Measurements from ENCODE around the gene ATF7IP2. TPM values are rescaled to one million over a fixed set of nuclear protein-coding genes. Genes with fewer than 3 reads are reported as not detected.
"Not testable (repeated sequence)": the region's sequence is repeated elsewhere in the genome, so short reads cannot be mapped to it uniquely, and the experiment has no call there.

The ATF7IP2 gene
- total RNA-seq, 2 experiments from 2014 or later, result 25.8 to 27.0 TPM

DNA sequence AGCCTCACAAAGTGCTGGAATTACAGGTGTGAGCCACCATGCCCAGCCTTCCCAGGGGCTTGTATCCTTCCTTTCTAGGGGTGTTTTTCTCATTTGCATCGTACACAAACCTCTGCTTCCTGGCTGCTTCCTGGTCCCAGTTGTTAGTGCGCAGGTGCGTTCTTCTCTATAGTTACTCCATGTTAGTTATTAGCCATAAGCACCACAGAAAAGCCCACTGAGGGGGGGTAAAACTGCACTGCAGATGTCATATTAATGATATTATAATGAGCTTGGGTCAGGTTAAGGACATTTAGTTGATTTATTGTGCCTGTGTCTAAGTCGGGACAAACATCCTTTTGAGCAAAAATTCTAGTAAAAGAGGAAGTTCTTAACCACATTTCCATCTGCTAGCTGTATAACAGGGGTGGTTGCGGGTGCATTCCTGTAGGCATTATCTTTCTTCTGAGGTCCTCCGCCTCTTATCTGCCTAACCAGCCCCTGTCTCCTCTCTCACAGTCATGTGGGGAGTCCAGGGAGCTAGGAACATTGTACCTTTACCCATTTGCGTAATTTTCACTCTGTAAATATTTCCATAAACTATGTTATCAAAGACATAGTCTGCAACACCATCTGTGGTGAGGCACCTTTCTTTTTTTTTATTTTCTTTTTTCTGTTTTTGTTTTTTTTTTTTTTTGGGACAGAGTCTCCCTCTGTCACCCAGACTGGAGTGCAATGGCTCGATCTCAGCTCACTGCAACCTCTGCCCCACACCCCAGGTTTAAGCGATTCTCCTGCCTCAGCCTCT, 23.6 kb upstream of the ATF7IP2 start:
- ChIA-PET POLR2A (no interaction called here), CTCF (interaction anchor here (0.8 to 2.0 kb wide), 5 partner anchors 27 to 148 kb away, joined by 3 to 7 read pairs (median 3); no protein-coding TSS in a partner anchor)
- H3K4me1 Mint-ChIP-seq (ENCODE audit: low read depth), result peaks cover 11% of the 10 kb centered on the region
- intact Hi-C loops (cut with micrococcal nuclease), result no loop called here
- no peak for TF ChIP-seq CTCF (IDR thresholded peaks at IDR 0.05)
- H3K9me3 Mint-ChIP-seq, result peaks cover 2% of the 10 kb centered on the region
- peak; percentile 55 for ATAC-seq
- peaks cover 2% of the 10 kb centered on the region for H3K36me3 Mint-ChIP-seq (ENCODE audit: low read depth)
- no peak overlapping the region for H3K4me3 Mint-ChIP-seq
- peak; percentile 33 for DNase-seq
- H3K27ac Mint-ChIP-seq, result peak overlapping the region; percentile 53
- H3K27me3 Mint-ChIP-seq, result no peaks in the 10 kb centered on the region

DNA sequence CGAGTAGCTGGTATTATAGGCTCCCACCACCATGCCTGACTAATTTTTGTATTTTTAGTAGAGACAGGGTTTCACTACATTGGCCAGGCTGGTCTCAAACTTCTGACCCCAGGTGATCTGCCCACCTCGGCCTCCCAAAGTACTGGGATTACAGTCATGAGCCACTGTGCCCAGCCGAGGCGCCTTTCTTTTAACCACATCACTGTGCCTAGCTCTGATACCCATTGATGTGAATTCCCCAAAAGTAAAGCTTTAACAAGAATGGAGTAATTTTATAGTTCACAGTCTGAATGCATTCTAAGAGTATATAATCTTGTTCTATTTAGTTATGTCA, 23.0 kb upstream of the ATF7IP2 start:
- ATAC-seq; POLR2A ChIA-PET; H3K27me3 Mint-ChIP-seq; H3K27ac Mint-ChIP-seq; H3K36me3 Mint-ChIP-seq (ENCODE audit: low read depth); H3K4me3 Mint-ChIP-seq; DNase-seq; H3K9me3 Mint-ChIP-seq; intact Hi-C loops (cut with micrococcal nuclease): not testable (repeated sequence)
- H3K4me1 Mint-ChIP-seq (ENCODE audit: low read depth), result peaks cover 11% of the 10 kb centered on the region
- CTCF ChIA-PET, result interaction anchor here (0.8 to 2.0 kb wide), 5 partner anchors 26 to 147 kb away, joined by 3 to 7 read pairs (median 3); no protein-coding TSS in a partner anchor

DNA sequence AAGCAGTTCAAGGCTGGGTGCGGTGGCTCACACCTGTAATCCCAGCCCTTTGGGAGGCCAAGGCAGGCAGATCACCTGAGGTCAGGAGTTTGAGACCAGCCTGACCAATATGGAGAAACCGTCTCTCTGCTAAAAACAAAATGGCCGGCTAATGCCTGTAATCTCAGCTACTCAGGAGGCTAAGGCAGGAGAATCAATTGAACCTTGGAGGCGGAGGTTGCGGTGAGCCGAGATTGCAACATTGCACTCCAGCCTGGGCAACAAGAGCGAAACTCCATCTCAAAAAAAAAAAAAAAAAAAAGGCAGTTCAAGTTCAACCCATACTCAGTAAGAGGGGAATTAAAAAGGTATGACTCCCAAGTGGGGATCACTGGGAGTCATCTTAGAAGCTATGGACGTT, 19.2 kb upstream of the ATF7IP2 start:
- H3K4me1 Mint-ChIP-seq (ENCODE audit: low read depth), result peaks cover 11% of the 10 kb centered on the region
- H3K27me3 Mint-ChIP-seq; POLR2A ChIA-PET; DNase-seq; H3K9me3 Mint-ChIP-seq; CTCF ChIA-PET; H3K4me3 Mint-ChIP-seq; ATAC-seq; H3K27ac Mint-ChIP-seq; H3K36me3 Mint-ChIP-seq (ENCODE audit: low read depth); intact Hi-C loops (cut with micrococcal nuclease): not testable (repeated sequence)

- ChIA-PET CTCF (interaction anchor here (1.3 kb wide), 1 partner anchor 45 kb away, joined by 3 read pairs; no protein-coding TSS in a partner anchor), POLR2A (no interaction called here)
- Mint-ChIP-seq H3K4me3 (no peak overlapping the region), H3K36me3 (ENCODE audit: low read depth) (no peaks in the 10 kb centered on the region), H3K4me1 (ENCODE audit: low read depth) (peaks cover 5% of the 10 kb centered on the region), H3K27me3 (no peaks in the 10 kb centered on the region), H3K27ac (no peak overlapping the region), H3K9me3 (peaks cover 2% of the 10 kb centered on the region)
- intact Hi-C loops (cut with micrococcal nuclease), result no loop called here
- no peak for DNase-seq
- no peak for ATAC-seq
- no peak for TF ChIP-seq CTCF (IDR thresholded peaks at IDR 0.05)
Observed at GRCh38 chr16:10367616-10368188, 18.2 kb upstream of the ATF7IP2 start.

DNA sequence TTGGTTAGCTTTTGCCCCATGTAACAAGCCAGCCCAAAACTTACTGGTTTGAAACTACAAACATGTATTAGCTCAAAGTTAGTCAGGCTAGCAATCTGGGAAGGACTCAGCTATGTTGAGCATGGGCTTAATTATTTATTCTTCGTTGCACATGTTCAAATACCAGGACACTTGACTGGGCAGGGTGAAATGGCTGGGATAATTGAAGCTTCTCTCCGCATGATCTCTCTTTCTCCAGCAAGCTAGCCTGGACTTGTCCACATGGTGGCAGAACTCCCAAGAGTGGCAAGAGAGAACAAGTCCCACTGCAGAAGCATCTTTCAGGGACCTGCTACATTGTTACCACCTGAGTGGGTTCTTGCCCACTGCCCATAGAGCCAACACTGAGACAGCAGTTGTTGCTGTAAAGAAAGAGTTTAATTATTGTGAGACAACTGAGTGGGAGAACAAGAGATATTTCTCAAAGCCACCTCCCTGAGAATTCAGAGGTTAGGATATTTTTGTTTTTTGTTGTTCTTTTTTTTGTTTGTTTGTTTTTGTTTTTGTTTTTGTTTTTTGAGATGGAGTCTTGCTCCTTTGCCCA, 16.8 kb upstream of the ATF7IP2 start:
- Mint-ChIP-seq H3K27ac (no peak overlapping the region), H3K36me3 (ENCODE audit: low read depth) (no peaks in the 10 kb centered on the region), H3K4me3 (no peak overlapping the region), H3K9me3 (peaks cover 6% of the 10 kb centered on the region), H3K4me1 (ENCODE audit: low read depth) (no peaks in the 10 kb centered on the region), H3K27me3 (no peaks in the 10 kb centered on the region)
- ChIA-PET POLR2A (no interaction called here), CTCF (interaction anchor here (1.1 to 1.3 kb wide), 2 partner anchors 46 to 132 kb away, joined by 3 read pairs; no protein-coding TSS in a partner anchor)
- TF ChIP-seq CTCF (IDR thresholded peaks at IDR 0.05), result no peak
- intact Hi-C loops (cut with micrococcal nuclease), result no loop called here
- DNase-seq (no peak), ATAC-seq (no peak)

All from activated CD8-positive, alpha-beta T cell treated with anti-CD3 and anti-CD28 coated beads for 36 hours (primary cell).